WTC11 (cell line): ENCODE data around the gene MRE11. TPM values are rescaled to one million over a fixed set of nuclear protein-coding genes. Genes with fewer than 3 reads are reported as not detected.
A peak's percentile ranks its signal among the peaks of the same experiment; 100 is the strongest.
"Not testable (repeated sequence)": the region's sequence is repeated elsewhere in the genome, so short reads cannot be mapped to it uniquely, and the experiment has no call there.

ENCODE experiments used
- ATAC-seq: fragments of 200-7000 bp; cut with Tn5 transposase; 2 replicates; pipeline ENCODE4 v1.10.0; 2021; ENCODE audit warnings: mild to moderate bottlenecking, moderate library complexity
- CTCF ChIA-PET: fragments of 300-600 bp; sonication (Branson Sonifier 250); formaldehyde crosslinking; loops from one replicate; lab custom pipeline; 2021; ENCODE audit warnings: antibody characterized with exemption; lab: Charles Lee
- POLR2A ChIA-PET: fragments of 350-600 bp; sonication (Branson Sonifier 250); formaldehyde crosslinking; loops from one replicate; lab custom pipeline; 2021; ENCODE audit warnings: antibody characterized with exemption; lab: Charles Lee
- DNase-seq: peaks from one replicate; pipeline ENCODE4 v3.0.0; 2021; ENCODE audit warnings: low spot score
- H3K27ac Mint-ChIP-seq: 2 replicates; pipeline ENCODE4 v1.8.0; 2021; ENCODE audit warnings: mixed read lengths
- H3K27me3 Mint-ChIP-seq: 2 replicates; pipeline ENCODE4 v1.8.0; 2021; ENCODE audit warnings: low read depth, mild to moderate bottlenecking, moderate library complexity, mixed read lengths
- H3K36me3 Mint-ChIP-seq: 2 replicates; pipeline ENCODE4 v1.8.0; 2021; ENCODE audit warnings: mixed read lengths
- H3K4me1 Mint-ChIP-seq: 2 replicates; pipeline ENCODE4 v1.8.0; 2022; ENCODE audit warnings: mixed read lengths
- H3K4me3 Mint-ChIP-seq: 2 replicates; pipeline ENCODE4 v1.8.0; 2021; ENCODE audit warnings: mild to moderate bottlenecking, moderate library complexity, mixed read lengths
- H3K9me3 Mint-ChIP-seq: 2 replicates; pipeline ENCODE4 v1.8.0; 2021; ENCODE audit warnings: mixed read lengths
- ATF1 ChIP-seq: sonication (generic); formaldehyde crosslinking; IDR thresholded peaks from 2 replicates; pipeline ENCODE4 v1.8.1; 2023; ENCODE audit warnings: mild to moderate bottlenecking, moderate library complexity, missing genetic modification reagents
- ATF6 ChIP-seq: sonication (generic); formaldehyde crosslinking; IDR thresholded peaks from 2 replicates; pipeline ENCODE4 v1.8.1; 2023; ENCODE audit warnings: mild to moderate bottlenecking, missing genetic modification reagents
- CTCF ChIP-seq: fragments of 200-600 bp; IDR thresholded peaks from 2 replicates; pipeline ENCODE4 v1.8.0; 2022; ENCODE audit warnings: antibody characterized with exemption
- FOXJ3 ChIP-seq: sonication (generic); formaldehyde crosslinking; IDR thresholded peaks from 2 replicates; pipeline ENCODE4 v1.9.0; 2021; ENCODE audit warnings: missing genetic modification reagents, mild to moderate bottlenecking, borderline replicate concordance
- HMGXB4 ChIP-seq: sonication (generic); formaldehyde crosslinking; IDR thresholded peaks from 2 replicates; pipeline ENCODE4 v1.8.1; 2023; ENCODE audit warnings: mild to moderate bottlenecking, moderate library complexity, missing genetic modification reagents
- JAZF1 ChIP-seq: fragments of 250-450 bp; sonication (Bioruptor Pico); IDR thresholded peaks from 2 replicates; pipeline ENCODE4 v1.9.0; 2021; ENCODE audit warnings: moderate library complexity, mild to moderate bottlenecking, inconsistent platforms
- KAT7 ChIP-seq: sonication (generic); formaldehyde crosslinking; IDR thresholded peaks from 2 replicates; pipeline ENCODE4 v1.8.1; 2023; ENCODE audit warnings: missing genetic modification reagents, mild to moderate bottlenecking, borderline replicate concordance
- NFYB ChIP-seq: sonication (generic); formaldehyde crosslinking; conservative IDR thresholded peaks from 2 replicates; pipeline ENCODE4 v1.8.0; 2022; ENCODE audit warnings: low read depth, missing genetic modification reagents
- ZBTB21 ChIP-seq: sonication (generic); formaldehyde crosslinking; IDR thresholded peaks from 2 replicates; pipeline ENCODE4 v1.8.1; 2023; ENCODE audit warnings: mild to moderate bottlenecking, missing genetic modification reagents, borderline replicate concordance
- ZNF138 ChIP-seq: sonication (generic); formaldehyde crosslinking; conservative IDR thresholded peaks from 2 replicates; pipeline ENCODE4 v1.8.1; 2022; ENCODE audit warnings: mild to moderate bottlenecking, moderate library complexity, missing genetic modification reagents
- ZNF263 ChIP-seq: sonication (generic); formaldehyde crosslinking; IDR thresholded peaks from 2 replicates; pipeline ENCODE4 v1.8.1; 2022; ENCODE audit warnings: low read depth, mild to moderate bottlenecking, moderate library complexity, missing genetic modification reagents
- ZNF423 ChIP-seq: fragments of 250-450 bp; sonication (Bioruptor Pico); IDR thresholded peaks from 2 replicates; pipeline ENCODE4 v2.1.2; 2022; ENCODE audit warnings: mild to moderate bottlenecking, moderate library complexity
- total RNA-seq: library from RNA; stranded (reverse); gene quantifications from 3 replicates; pipeline ENCODE4 v1.2.3, GENCODE V29; 2021
- TF ChIP-seq, protein P1 (sequence below): sonication (generic); formaldehyde crosslinking; IDR thresholded peaks from 2 replicates; pipeline ENCODE4 v1.8.1; 2022; ENCODE audit warnings: mild to moderate bottlenecking, moderate library complexity, missing genetic modification reagents

Gene MRE11
- total RNA-seq, 1 experiment from 2014 or later, result 34.3 TPM

GRCh38 chr11:94511932-94512781 is 18.5 kb upstream of the MRE11 start, which contains the start of gene C11orf97 (continued):
- TF ChIP-seq KAT7 (CRISPR knock-in tag), result no peak

DNA sequence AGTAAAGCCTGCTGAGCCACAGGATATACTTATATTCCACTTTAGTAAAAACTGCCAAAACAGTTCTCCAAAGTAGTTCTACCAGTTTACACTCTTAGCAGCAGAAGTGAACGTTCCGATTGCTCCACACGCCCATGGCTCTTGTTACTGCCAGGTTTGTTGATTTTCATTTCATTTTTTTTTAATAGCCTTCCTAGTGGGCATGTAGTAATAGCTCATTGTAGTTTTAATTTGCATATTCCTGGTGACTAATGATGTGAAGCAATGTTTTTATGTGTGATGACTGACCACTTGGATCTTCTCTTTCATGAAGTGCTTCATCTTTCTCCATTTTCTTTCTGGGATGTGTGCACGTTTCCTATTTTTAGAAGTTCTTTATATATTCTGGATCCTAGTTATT is 13.8 kb upstream of the MRE11 start:
- no peak for ATAC-seq
- no peak for DNase-seq
- Mint-ChIP-seq H3K9me3 (peaks cover 5% of the 10 kb centered on the region), H3K27me3 (peaks cover 25% of the 10 kb centered on the region), H3K4me1 (peaks cover 5% of the 10 kb centered on the region), H3K36me3 (no peaks in the 10 kb centered on the region), H3K4me3 (no peak overlapping the region), H3K27ac (no peak overlapping the region)
- ChIA-PET CTCF (no interaction called here), POLR2A (no interaction called here)
- TF ChIP-seq ATF1 (CRISPR knock-in tag) (no peak), ZNF138 (CRISPR knock-in tag) (no peak), ZBTB21 (CRISPR knock-in tag) (no peak), JAZF1 (CRISPR knock-in tag) (no peak), NFYB (no peak), FOXJ3 (CRISPR knock-in tag) (no peak)

DNA sequence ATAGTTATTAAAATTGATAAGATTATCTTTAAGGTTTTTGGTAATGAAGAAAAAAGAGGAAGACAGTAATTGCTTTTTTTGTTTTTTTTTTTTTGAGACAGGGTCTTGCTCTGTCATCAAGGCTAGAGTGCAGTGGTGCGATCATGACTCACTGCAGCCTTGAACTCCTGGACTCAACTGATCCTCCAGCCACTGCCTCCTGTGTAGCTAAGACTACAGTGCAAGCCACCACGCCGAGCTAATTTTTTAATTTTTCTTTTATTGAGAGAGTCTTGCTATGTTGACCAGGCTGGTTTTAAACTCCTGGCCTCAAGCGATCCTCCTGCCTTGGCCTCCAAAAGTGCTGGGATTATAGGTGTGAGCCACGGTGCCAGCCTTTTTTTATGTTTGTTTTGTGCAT is 12.9 kb upstream of the MRE11 start:
- H3K36me3 Mint-ChIP-seq, H3K4me3 Mint-ChIP-seq, ATAC-seq, H3K4me1 Mint-ChIP-seq, DNase-seq, POLR2A ChIA-PET, H3K9me3 Mint-ChIP-seq, H3K27ac Mint-ChIP-seq: not testable (repeated sequence)
- CTCF ChIA-PET, result interaction anchor here (1.0 kb wide), 1 partner anchor 611 kb away, joined by 5 read pairs; no protein-coding TSS in a partner anchor
- H3K27me3 Mint-ChIP-seq, result peaks cover 16% of the 10 kb centered on the region

GRCh38 chr11:94504689-94505293 is 11.1 kb upstream of the MRE11 start:
- Mint-ChIP-seq H3K9me3 (no peaks in the 10 kb centered on the region), H3K4me3 (no peak overlapping the region), H3K27ac (no peak overlapping the region), H3K27me3 (peaks cover 6% of the 10 kb centered on the region; the same call in 1 of the 2 replicates), H3K36me3 (no peaks in the 10 kb centered on the region), H3K4me1 (no peaks in the 10 kb centered on the region)
- DNase-seq (no peak), ATAC-seq (no peak)
- ChIA-PET CTCF (interaction anchor here (0.6 to 1.5 kb wide), 17 partner anchors 10 to 613 kb away, joined by 3 to 11 read pairs (median 3); partner anchors contain the start of genes ANKRD49 and MRE11), POLR2A (no interaction called here)
- TF ChIP-seq ATF6 (CRISPR knock-in tag) (no peak), CTCF (peak; percentile 61)

DNA sequence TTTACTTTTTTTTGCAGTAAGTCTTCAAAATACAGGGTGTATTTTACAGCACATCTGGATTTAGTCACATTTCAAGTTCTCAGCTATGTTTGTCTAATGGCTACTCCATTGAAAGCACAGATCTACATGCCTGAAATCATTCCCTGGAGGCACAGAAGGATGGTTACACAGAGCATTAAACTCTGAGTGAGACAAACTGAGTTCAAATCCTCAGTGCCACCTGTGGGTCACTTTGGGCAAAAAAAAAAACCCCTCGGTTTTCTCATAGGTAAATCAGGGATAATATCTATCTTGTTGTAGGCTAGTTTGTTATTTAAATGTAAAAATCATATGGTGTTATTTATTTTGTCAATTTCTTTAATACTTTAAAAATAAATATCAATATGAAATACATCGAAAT is 7.9 kb upstream of the MRE11 start:
- H3K4me3 Mint-ChIP-seq, result no peak overlapping the region
- no peaks in the 10 kb centered on the region for H3K4me1 Mint-ChIP-seq
- H3K27me3 Mint-ChIP-seq, result no peaks in the 10 kb centered on the region
- H3K9me3 Mint-ChIP-seq, result no peaks in the 10 kb centered on the region
- POLR2A ChIA-PET, result no interaction called here
- TF ChIP-seq ZNF263 (CRISPR knock-in tag) (no peak), ZNF423 (CRISPR knock-in tag) (no peak), FOXJ3 (CRISPR knock-in tag) (no peak), HMGXB4 (CRISPR knock-in tag) (no peak), NFYB (no peak)
- TF ChIP-seq, protein P1, sequence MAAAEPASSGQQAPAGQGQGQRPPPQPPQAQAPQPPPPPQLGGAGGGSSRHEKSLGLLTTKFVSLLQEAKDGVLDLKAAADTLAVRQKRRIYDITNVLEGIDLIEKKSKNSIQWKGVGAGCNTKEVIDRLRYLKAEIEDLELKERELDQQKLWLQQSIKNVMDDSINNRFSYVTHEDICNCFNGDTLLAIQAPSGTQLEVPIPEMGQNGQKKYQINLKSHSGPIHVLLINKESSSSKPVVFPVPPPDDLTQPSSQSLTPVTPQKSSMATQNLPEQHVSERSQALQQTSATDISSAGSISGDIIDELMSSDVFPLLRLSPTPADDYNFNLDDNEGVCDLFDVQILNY (CRISPR knock-in tag), result no peak
- no peak overlapping the region for H3K27ac Mint-ChIP-seq
- CTCF ChIA-PET, result interaction anchor here (3.4 kb wide), 1 partner anchor 606 kb away, joined by 24 read pairs; no protein-coding TSS in a partner anchor
- H3K36me3 Mint-ChIP-seq, result peaks cover 9% of the 10 kb centered on the region; the same call in 1 of the 2 replicates
- DNase-seq (no peak), ATAC-seq (0 out of 2 replicates have a peak, but pooled peaks have one; percentile 43)
